HepG2 (cell line): ENCODE data around the gene FBP1. TPM values are rescaled to one million over a fixed set of nuclear protein-coding genes. Genes with fewer than 3 reads are reported as not detected.

Source experiments
- GATAD1 ChIP-seq: IDR thresholded peaks from 2 replicates; pipeline ENCODE4 v1.6.1; 2016; ENCODE audit warnings: missing genetic modification reagents, missing compliant biosample characterization
- KAT7 ChIP-seq: IDR thresholded peaks from 2 replicates; pipeline ENCODE4 v1.6.1; 2018; ENCODE audit warnings: borderline replicate concordance, missing compliant biosample characterization
- MAFG ChIP-seq: sonication (generic); formaldehyde crosslinking; IDR thresholded peaks from 2 replicates; pipeline ENCODE4 v1.5.1; 2020; ENCODE audit warnings: mild to moderate bottlenecking, missing genetic modification reagents
- RCOR2 ChIP-seq: IDR thresholded peaks from 2 replicates; pipeline ENCODE4 v1.6.1; 2016; ENCODE audit warnings: missing biosample characterization, missing genetic modification reagents
- SNAPC2 ChIP-seq: sonication (generic); formaldehyde crosslinking; IDR thresholded peaks from 2 replicates; pipeline ENCODE4 v1.8.1; 2022; ENCODE audit warnings: mild to moderate bottlenecking, missing genetic modification reagents
- SRSF9 ChIP-seq: fragments of 200-400 bp; formaldehyde crosslinking; IDR thresholded peaks from 2 replicates; pipeline ENCODE4 v1.6.1; 2018; ENCODE audit warnings: borderline replicate concordance, mild to moderate bottlenecking, low read depth, low read length; ENCODE audit not compliant: insufficient read depth, poor library complexity, severe bottlenecking
- ZBTB42 ChIP-seq: sonication (generic); formaldehyde crosslinking; IDR thresholded peaks from 2 replicates; pipeline ENCODE4 v1.5.0; 2020; ENCODE audit warnings: mild to moderate bottlenecking, missing genetic modification reagents
- ZMYM3 ChIP-seq: sonication (generic); formaldehyde crosslinking; IDR thresholded peaks from 2 replicates; pipeline ENCODE4 v1.5.1; 2020; ENCODE audit warnings: mild to moderate bottlenecking, missing genetic modification reagents
- ZNF441 ChIP-seq: sonication (generic); formaldehyde crosslinking; IDR thresholded peaks from 2 replicates; pipeline ENCODE4 v1.7.0; 2021; ENCODE audit warnings: missing genetic modification reagents, borderline replicate concordance
- ZNF546 ChIP-seq: sonication (generic); formaldehyde crosslinking; conservative IDR thresholded peaks from 2 replicates; pipeline ENCODE4 v1.8.1; 2023; ENCODE audit warnings: mild to moderate bottlenecking, missing genetic modification reagents
- ZNF572 ChIP-seq: sonication (generic); formaldehyde crosslinking; IDR thresholded peaks from 2 replicates; pipeline ENCODE4 v1.5.1; 2020; ENCODE audit warnings: mild to moderate bottlenecking, missing genetic modification reagents
- ZNF598 ChIP-seq: sonication (generic); formaldehyde crosslinking; IDR thresholded peaks from 2 replicates; pipeline ENCODE4 v1.5.1; 2020; ENCODE audit warnings: mild to moderate bottlenecking, missing genetic modification reagents, borderline replicate concordance
- ZNF7 ChIP-seq: IDR thresholded peaks from 2 replicates; pipeline ENCODE4 v1.6.1; 2016; ENCODE audit warnings: missing biosample characterization, missing genetic modification reagents
- polyA plus RNA-seq, 8 experiments: library from polyadenylated mRNA; depleted of rRNA in 3 of 8; stranded (reverse) in 7 of 8; unstranded in 1 of 8; fragments of >200 nt; fragmentation: Illumina TruSeq in 4 of 8; extraction: Trizol in 4 of 8; gene quantifications; 2 replicates each; pipeline versions ENCODE4 v1.2.1 to v1.2.3, GENCODE V29; 2011 to 2016; ENCODE audit warnings: low read depth in 4 of 8, missing spikeins in 1 of 8, mixed read lengths in 1 of 8; ENCODE audit not compliant: insufficient read depth in 1 of 8
- total RNA-seq, 5 experiments: library from RNA; depleted of rRNA; stranded (reverse); fragments of >200 nt; fragmentation: Illumina TruSeq; extraction: Trizol; gene quantifications; 2 replicates each; pipeline ENCODE4 v1.2.3, GENCODE V29; 2016; ENCODE audit warnings: low read depth in 1 of 5
- TF ChIP-seq, protein P1 (sequence below): sonication (generic); formaldehyde crosslinking; IDR thresholded peaks from 2 replicates; pipeline ENCODE4 v1.5.0; 2020; ENCODE audit warnings: missing genetic modification reagents
- TF ChIP-seq, protein P2 (sequence below): sonication (generic); formaldehyde crosslinking; IDR thresholded peaks from 2 replicates; pipeline ENCODE4 v1.4.0; 2020; ENCODE audit warnings: low read depth, mild to moderate bottlenecking, missing genetic modification reagents
- TF ChIP-seq, protein P3 (sequence below): IDR thresholded peaks from 2 replicates; pipeline ENCODE4 v1.6.1; 2012; ENCODE audit warnings: low read length, improper control_type of control experiment
- TF ChIP-seq, protein P4 (sequence below): sonication (generic); formaldehyde crosslinking; IDR thresholded peaks from 2 replicates; pipeline ENCODE4 v1.8.0; 2022; ENCODE audit warnings: low read depth, missing genetic modification reagents

The FBP1 gene
- total and polyA plus RNA-seq, 2 of the 13 experiments (the other 11 are each of a cell fraction or from before 2014, with no cell fraction given), result 0.29 to 0.53 TPM

DNA sequence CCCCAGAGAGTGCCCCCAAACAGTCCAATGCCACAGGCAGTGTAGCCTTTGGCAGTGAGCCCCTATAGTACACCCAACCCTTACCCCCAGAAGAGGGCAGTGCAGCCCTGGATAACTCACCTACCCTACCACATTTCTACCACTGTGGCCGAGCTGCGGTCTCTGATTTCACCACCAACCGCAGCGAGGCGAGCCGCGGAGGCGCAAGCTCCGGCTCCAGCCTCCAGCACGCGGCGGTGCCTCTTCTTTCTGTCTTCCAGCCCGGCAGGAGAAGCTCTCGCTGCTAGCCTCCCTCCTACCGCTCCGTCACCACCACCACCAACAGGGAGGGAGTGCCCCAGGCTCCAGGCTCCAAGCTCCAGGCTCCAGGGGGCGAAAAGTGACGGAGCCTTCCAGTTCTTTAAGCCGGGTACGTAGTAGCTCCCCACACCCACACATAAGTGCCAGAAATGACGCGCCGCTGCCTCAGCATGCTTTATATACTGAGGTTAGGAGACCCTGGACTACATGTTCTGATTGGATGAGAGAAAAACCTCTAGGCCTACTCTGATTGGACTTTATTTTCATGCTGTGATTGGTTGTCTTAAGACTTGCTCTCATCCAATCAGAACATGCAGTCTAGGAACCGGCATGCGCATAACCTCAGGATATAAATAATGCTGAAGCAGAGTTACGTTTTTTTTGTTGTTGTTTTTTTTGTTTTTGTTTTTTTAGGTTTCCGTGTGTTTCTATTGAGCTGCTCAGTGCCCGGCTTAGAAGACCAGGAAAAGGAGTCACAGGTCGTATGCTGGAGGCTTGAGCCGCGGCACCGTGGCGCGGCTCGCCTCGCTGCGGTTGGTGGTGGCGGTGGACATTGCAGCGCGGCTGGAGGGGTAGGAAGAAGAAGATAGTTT lies 84.6 kb downstream of the FBP1 start, which contains the start of gene PCAT7 (continued):
- TF ChIP-seq, protein P1, sequence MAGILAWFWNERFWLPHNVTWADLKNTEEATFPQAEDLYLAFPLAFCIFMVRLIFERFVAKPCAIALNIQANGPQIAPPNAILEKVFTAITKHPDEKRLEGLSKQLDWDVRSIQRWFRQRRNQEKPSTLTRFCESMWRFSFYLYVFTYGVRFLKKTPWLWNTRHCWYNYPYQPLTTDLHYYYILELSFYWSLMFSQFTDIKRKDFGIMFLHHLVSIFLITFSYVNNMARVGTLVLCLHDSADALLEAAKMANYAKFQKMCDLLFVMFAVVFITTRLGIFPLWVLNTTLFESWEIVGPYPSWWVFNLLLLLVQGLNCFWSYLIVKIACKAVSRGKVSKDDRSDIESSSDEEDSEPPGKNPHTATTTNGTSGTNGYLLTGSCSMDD (CRISPR knock-in tag), result no peak
- TF ChIP-seq ZNF546 (CRISPR knock-in tag) (no peak), ZNF7 (CRISPR knock-in tag) (no peak), ZNF572 (CRISPR knock-in tag) (peak; percentile 90), ZNF441 (CRISPR knock-in tag) (peak; percentile 87), ZBTB42 (CRISPR knock-in tag) (no peak), SNAPC2 (CRISPR knock-in tag) (no peak), ZNF598 (CRISPR knock-in tag) (peak; percentile 88; the same call in 1 of the 2 replicates), MAFG (CRISPR knock-in tag) (no peak), ZMYM3 (peak; percentile 17; the same call in 1 of the 2 replicates), RCOR2 (CRISPR knock-in tag) (0 out of 2 replicates have a peak, but pooled peaks have one; percentile 41), GATAD1 (CRISPR knock-in tag) (peak; percentile 83), SRSF9 (no peak), KAT7 (CRISPR knock-in tag) (no peak)
- TF ChIP-seq, protein P2, sequence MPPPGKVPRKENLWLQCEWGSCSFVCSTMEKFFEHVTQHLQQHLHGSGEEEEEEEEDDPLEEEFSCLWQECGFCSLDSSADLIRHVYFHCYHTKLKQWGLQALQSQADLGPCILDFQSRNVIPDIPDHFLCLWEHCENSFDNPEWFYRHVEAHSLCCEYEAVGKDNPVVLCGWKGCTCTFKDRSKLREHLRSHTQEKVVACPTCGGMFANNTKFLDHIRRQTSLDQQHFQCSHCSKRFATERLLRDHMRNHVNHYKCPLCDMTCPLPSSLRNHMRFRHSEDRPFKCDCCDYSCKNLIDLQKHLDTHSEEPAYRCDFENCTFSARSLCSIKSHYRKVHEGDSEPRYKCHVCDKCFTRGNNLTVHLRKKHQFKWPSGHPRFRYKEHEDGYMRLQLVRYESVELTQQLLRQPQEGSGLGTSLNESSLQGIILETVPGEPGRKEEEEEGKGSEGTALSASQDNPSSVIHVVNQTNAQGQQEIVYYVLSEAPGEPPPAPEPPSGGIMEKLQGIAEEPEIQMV (CRISPR knock-in tag), result peak; percentile 36; the same call in 1 of the 2 replicates
- TF ChIP-seq, protein P3, sequence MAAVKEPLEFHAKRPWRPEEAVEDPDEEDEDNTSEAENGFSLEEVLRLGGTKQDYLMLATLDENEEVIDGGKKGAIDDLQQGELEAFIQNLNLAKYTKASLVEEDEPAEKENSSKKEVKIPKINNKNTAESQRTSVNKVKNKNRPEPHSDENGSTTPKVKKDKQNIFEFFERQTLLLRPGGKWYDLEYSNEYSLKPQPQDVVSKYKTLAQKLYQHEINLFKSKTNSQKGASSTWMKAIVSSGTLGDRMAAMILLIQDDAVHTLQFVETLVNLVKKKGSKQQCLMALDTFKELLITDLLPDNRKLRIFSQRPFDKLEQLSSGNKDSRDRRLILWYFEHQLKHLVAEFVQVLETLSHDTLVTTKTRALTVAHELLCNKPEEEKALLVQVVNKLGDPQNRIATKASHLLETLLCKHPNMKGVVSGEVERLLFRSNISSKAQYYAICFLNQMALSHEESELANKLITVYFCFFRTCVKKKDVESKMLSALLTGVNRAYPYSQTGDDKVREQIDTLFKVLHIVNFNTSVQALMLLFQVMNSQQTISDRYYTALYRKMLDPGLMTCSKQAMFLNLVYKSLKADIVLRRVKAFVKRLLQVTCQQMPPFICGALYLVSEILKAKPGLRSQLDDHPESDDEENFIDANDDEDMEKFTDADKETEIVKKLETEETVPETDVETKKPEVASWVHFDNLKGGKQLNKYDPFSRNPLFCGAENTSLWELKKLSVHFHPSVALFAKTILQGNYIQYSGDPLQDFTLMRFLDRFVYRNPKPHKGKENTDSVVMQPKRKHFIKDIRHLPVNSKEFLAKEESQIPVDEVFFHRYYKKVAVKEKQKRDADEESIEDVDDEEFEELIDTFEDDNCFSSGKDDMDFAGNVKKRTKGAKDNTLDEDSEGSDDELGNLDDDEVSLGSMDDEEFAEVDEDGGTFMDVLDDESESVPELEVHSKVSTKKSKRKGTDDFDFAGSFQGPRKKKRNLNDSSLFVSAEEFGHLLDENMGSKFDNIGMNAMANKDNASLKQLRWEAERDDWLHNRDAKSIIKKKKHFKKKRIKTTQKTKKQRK, result no peak
- TF ChIP-seq, protein P4, sequence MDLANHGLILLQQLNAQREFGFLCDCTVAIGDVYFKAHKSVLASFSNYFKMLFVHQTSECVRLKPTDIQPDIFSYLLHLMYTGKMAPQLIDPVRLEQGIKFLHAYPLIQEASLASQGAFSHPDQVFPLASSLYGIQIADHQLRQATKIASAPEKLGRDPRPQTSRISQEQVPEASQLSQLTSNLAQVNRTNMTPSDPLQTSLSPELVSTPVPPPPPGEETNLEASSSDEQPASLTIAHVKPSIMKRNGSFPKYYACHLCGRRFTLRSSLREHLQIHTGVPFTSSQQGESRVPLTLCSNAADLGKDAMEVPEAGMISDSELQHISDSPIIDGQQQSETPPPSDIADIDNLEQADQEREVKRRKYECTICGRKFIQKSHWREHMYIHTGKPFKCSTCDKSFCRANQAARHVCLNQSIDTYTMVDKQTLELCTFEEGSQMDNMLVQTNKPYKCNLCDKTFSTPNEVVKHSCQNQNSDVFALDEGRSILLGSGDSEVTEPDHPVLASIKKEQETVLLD, result no peak
